H1 (cell line): ENCODE data around the gene FBLN5. TPM values are rescaled to one million over a fixed set of nuclear protein-coding genes. Genes with fewer than 3 reads are reported as not detected.

Experiments used
- CTCF ChIA-PET: fragments of 300-600 bp; sonication (Branson Sonifier 250); formaldehyde crosslinking; loops from one replicate; lab custom pipeline; 2021; ENCODE audit not compliant: partially characterized antibody; lab: Charles Lee
- POLR2A ChIA-PET: fragments of 300-600 bp; sonication (Branson Sonifier 250); formaldehyde crosslinking; loops from one replicate; lab custom pipeline; 2021; ENCODE audit warnings: inconsistent platforms; ENCODE audit not compliant: partially characterized antibody; lab: Charles Lee
- DNase-seq, 2 experiments: peaks; one replicate each; pipeline versions ENCODE4 v3.0.0 to v3.0.0-alpha.2; 2010 to 2022; ENCODE audit warnings: low spot score in 2 of 2, low read depth in 1 of 2, mixed read lengths in 1 of 2
- FAIRE-seq: peaks from 2 replicates; lab custom pipeline; 2011; peaks lifted over from hg19 to GRCh38; lab: Jason Lieb, UNC
- H2AFZ ChIP-seq: 2 replicates; pipeline ENCODE4 v1.8.1; 2012; ENCODE audit warnings: low read length, inconsistent platforms
- H2AK5ac ChIP-seq: 2 replicates; pipeline ENCODE4 v1.6.1; 2013; ENCODE audit warnings: low read depth, low read length
- H2BK120ac ChIP-seq: replicated peaks from 2 replicates; pipeline ENCODE3; 2013; ENCODE audit warnings: low read depth, low read length, inconsistent platforms
- H2BK12ac ChIP-seq: 2 replicates; pipeline ENCODE4 v1.6.1; 2013; ENCODE audit warnings: low read depth, low read length
- H2BK15ac ChIP-seq: 2 replicates; pipeline ENCODE4 v1.6.1; 2013; ENCODE audit warnings: low read length
- H2BK20ac ChIP-seq: 2 replicates; pipeline ENCODE4 v1.6.1; 2013; ENCODE audit warnings: low read length
- H2BK5ac ChIP-seq: 2 replicates; pipeline ENCODE4 v1.6.1; 2013; ENCODE audit warnings: low read depth, low read length
- H3K14ac ChIP-seq: 2 replicates; pipeline ENCODE4 v1.6.1; 2013; ENCODE audit warnings: inconsistent platforms; ENCODE audit not compliant: insufficient read length
- H3K18ac ChIP-seq: 2 replicates; pipeline ENCODE4 v1.6.1; 2013; ENCODE audit warnings: low read length; ENCODE audit errors: extremely low read depth
- H3K23ac ChIP-seq: 2 replicates; pipeline ENCODE4 v1.6.1; 2013; ENCODE audit warnings: inconsistent platforms; ENCODE audit not compliant: insufficient read length
- H3K23me2 ChIP-seq: 2 replicates; pipeline ENCODE4 v1.6.1; 2013; ENCODE audit warnings: low read depth, low read length
- H3K27ac ChIP-seq: 2 replicates; pipeline ENCODE4 v1.6.1; 2011; ENCODE audit warnings: low read depth, low read length, inconsistent platforms
- H3K27me3 ChIP-seq, 4 experiments: replicated peaks in 1 of 4; 1 replicate in 1 of 4; 2 replicates in 3 of 4; pipeline versions ENCODE4 v1.6.1 to v1.8.1; 2011 to 2013; ENCODE audit warnings: low read length in 3 of 4, mild to moderate bottlenecking in 3 of 4, inconsistent platforms in 2 of 4, mixed read lengths in 2 of 4, moderate library complexity in 1 of 4; ENCODE audit not compliant: control insufficient read depth in 3 of 4, insufficient read depth in 3 of 4; ENCODE audit errors: extremely low read depth in 1 of 4
- H3K36me3 ChIP-seq, 4 experiments: 2 replicates each; pipeline versions ENCODE4 v1.6.1 to v1.8.1; 2011 to 2013; ENCODE audit warnings: mild to moderate bottlenecking in 4 of 4, low read length in 3 of 4, moderate library complexity in 2 of 4, control low read depth in 1 of 4, inconsistent platforms in 1 of 4; ENCODE audit not compliant: insufficient read depth in 4 of 4, control insufficient read depth in 2 of 4
- H3K4ac ChIP-seq: replicated peaks from 2 replicates; pipeline ENCODE3; 2013; ENCODE audit warnings: low read length, low read depth, mixed read lengths, inconsistent platforms; ENCODE audit not compliant: insufficient read length
- H3K4me1 ChIP-seq, 4 experiments: replicated peaks in 1 of 4; 1 replicate in 1 of 4; 2 replicates in 3 of 4; pipeline versions ENCODE4 v1.6.1 to v1.8.1; 2011 to 2013; ENCODE audit warnings: low read length in 3 of 4, inconsistent platforms in 2 of 4, mixed read lengths in 1 of 4; ENCODE audit not compliant: insufficient read depth in 4 of 4, control insufficient read depth in 3 of 4
- H3K4me2 ChIP-seq, 2 experiments: 2 replicates each; pipeline versions ENCODE4 v1.6.1 to v1.8.1; 2011 to 2013; ENCODE audit warnings: low read depth in 2 of 2, low read length in 2 of 2, control low read depth in 1 of 2, inconsistent platforms in 1 of 2, mild to moderate bottlenecking in 1 of 2; ENCODE audit not compliant: insufficient read depth in 1 of 2
- H3K4me3 ChIP-seq, 4 experiments: fragments of 200-600, 300-600 bp in 1 of 4; sonication (generic), shearing (Covaris generic), sonication (Bioruptor Twin) in 1 of 4; 2 replicates each; pipeline versions ENCODE4 v1.5.1 to v1.8.1; 2011 to 2016; ENCODE audit warnings: low read length in 4 of 4, low read depth in 3 of 4, control low read depth in 2 of 4, inconsistent platforms in 2 of 4, mild to moderate bottlenecking in 2 of 4, mixed read lengths in 1 of 4, moderate library complexity in 1 of 4; ENCODE audit not compliant: insufficient read depth in 2 of 4; ENCODE audit errors: extremely low read depth in 1 of 4
- H3K56ac ChIP-seq: replicated peaks from 2 replicates; pipeline ENCODE3; 2013; ENCODE audit warnings: low read depth, mild to moderate bottlenecking, mixed read lengths, low read length, inconsistent platforms; ENCODE audit not compliant: insufficient read length
- H3K79me1 ChIP-seq: 2 replicates; pipeline ENCODE4 v1.6.1; 2013; ENCODE audit warnings: low read depth, low read length, control low read depth
- H3K79me2 ChIP-seq, 2 experiments: 2 replicates each; pipeline versions ENCODE4 v1.6.1 to v1.8.1; 2012 to 2013; ENCODE audit warnings: low read length in 2 of 2, mild to moderate bottlenecking in 2 of 2, inconsistent platforms in 1 of 2; ENCODE audit not compliant: insufficient read depth in 2 of 2, control insufficient read depth in 1 of 2
- H3K9ac ChIP-seq, 4 experiments: replicated peaks in 1 of 4; 1 replicate in 1 of 4; 2 replicates in 3 of 4; pipeline versions ENCODE4 v1.6.1 to v1.8.1; 2011 to 2013; ENCODE audit warnings: low read depth in 3 of 4, low read length in 3 of 4, control low read depth in 2 of 4, mild to moderate bottlenecking in 2 of 4, moderate library complexity in 2 of 4, inconsistent platforms in 1 of 4; ENCODE audit errors: extremely low read depth in 1 of 4
- H3K9me3 ChIP-seq, 2 experiments: 2 replicates each; pipeline versions ENCODE4 v1.6.1 to v1.8.1; 2012 to 2013; ENCODE audit warnings: mild to moderate bottlenecking in 2 of 2, moderate library complexity in 2 of 2, control low read depth in 1 of 2, inconsistent platforms in 1 of 2, low read depth in 1 of 2, low read length in 1 of 2, mixed read lengths in 1 of 2; ENCODE audit not compliant: insufficient read depth in 2 of 2
- H4K20me1 ChIP-seq, 2 experiments: replicated peaks in 1 of 2; 2 replicates each; pipeline versions ENCODE3 to v1.8.1; 2011 to 2013; ENCODE audit warnings: inconsistent platforms in 2 of 2, low read length in 2 of 2, mild to moderate bottlenecking in 1 of 2; ENCODE audit not compliant: insufficient read depth in 2 of 2, control insufficient read depth in 1 of 2
- H4K5ac ChIP-seq: 2 replicates; pipeline ENCODE4 v1.6.1; 2013; ENCODE audit warnings: low read length, low read depth, mixed read lengths, inconsistent platforms; ENCODE audit not compliant: insufficient read length
- H4K8ac ChIP-seq: 2 replicates; pipeline ENCODE4 v1.8.0; 2013; ENCODE audit warnings: mild to moderate bottlenecking, moderate library complexity, low read length, inconsistent platforms; ENCODE audit not compliant: insufficient read depth; ENCODE audit errors: extremely low read depth
- H4K91ac ChIP-seq: replicated peaks from 2 replicates; pipeline ENCODE3; 2013; ENCODE audit warnings: low read length, mixed read lengths, inconsistent platforms; ENCODE audit not compliant: insufficient read length
- BACH1 ChIP-seq: IDR thresholded peaks from 2 replicates; pipeline ENCODE4 v1.6.1; 2012; ENCODE audit warnings: low read length, improper control_type of control experiment
- CHD1 ChIP-seq: IDR thresholded peaks from 2 replicates; pipeline ENCODE4 v1.6.1; 2012; ENCODE audit warnings: low read depth, low read length, improper control_type of control experiment
- E2F6 ChIP-seq: IDR thresholded peaks from 2 replicates; pipeline ENCODE4 v1.6.1; 2012; ENCODE audit warnings: inconsistent platforms
- JUN ChIP-seq: IDR thresholded peaks from 2 replicates; pipeline ENCODE4 v1.6.1; 2011; ENCODE audit warnings: low read depth, mild to moderate bottlenecking, improper control_type of control experiment, low read length
- POLR2AphosphoS5 ChIP-seq: IDR thresholded peaks from 2 replicates; pipeline ENCODE4 v1.6.1; 2011; ENCODE audit warnings: low read depth, low read length
- SIX5 ChIP-seq: IDR thresholded peaks from 2 replicates; pipeline ENCODE4 v1.6.1; 2011; ENCODE audit warnings: mild to moderate bottlenecking, low read depth, low read length
- WGBS, 2 experiments: shearing (Covaris generic) in 1 of 2; methylation state at CpG; one replicate each; pipeline versions ENCODE4 v1.1.6 to v1.1.7; 2013 to 2015; ENCODE audit warnings: low lambda C conversion rate in 2 of 2, mixed read lengths in 2 of 2, inconsistent platforms in 1 of 2, low coverage in 1 of 2, missing lambda C conversion rate in 1 of 2; ENCODE audit not compliant: insufficient replicate concordance in 2 of 2, insufficient coverage in 1 of 2, insufficient read length in 1 of 2; ENCODE audit errors: extremely low coverage in 1 of 2, missing lambda C conversion rate in 1 of 2; 5-methylcytosine and 5-hydroxymethylcytosine counted together
- polyA plus RNA-seq, 7 experiments: library from polyadenylated mRNA; depleted of rRNA in 3 of 7; stranded (reverse) in 5 of 7; unstranded in 2 of 7; fragments of >200 nt in 5 of 7; fragments of 200-250 nt in 2 of 7; gene quantifications; 1 replicate in 5 of 7; 2 replicates in 1 of 7; 4 replicates in 1 of 7; pipeline versions ENCODE4 v1.2.1 to v1.2.3, GENCODE V29; 2011 to 2013; ENCODE audit warnings: missing spikeins in 2 of 7, mixed read lengths in 2 of 7
- total RNA-seq: library from RNA; stranded (reverse); fragmentation: NEBNext Ultra II Directional; extraction: Animal tissue kit (Norgen Biotek cat#: 25700); gene quantifications from 2 replicates; pipeline ENCODE4 v1.2.1, GENCODE V29; 2021

Gene FBLN5
- total and polyA plus RNA-seq, 2 of the 8 experiments (the other 6 are each of a cell fraction or from before 2014, with no cell fraction given): 0.88 to 3.5 TPM

- H4K5ac ChIP-seq: no peak overlapping the region
- H2AK5ac ChIP-seq: no peak overlapping the region
- no peak overlapping the region for H3K4me3 ChIP-seq
- DNase-seq (no peak), FAIRE-seq (no peak)
- no peak overlapping the region for H3K14ac ChIP-seq
- H3K56ac ChIP-seq: no peak overlapping the region
- no peak overlapping the region for H2BK12ac ChIP-seq
- H3K23ac ChIP-seq: no peak overlapping the region
- H2BK120ac ChIP-seq: no peak overlapping the region
- peaks cover 4 to 14% (median 9%) of the 10 kb centered on the region in 4 experiments; a peak in 6 of 7 replicates for H3K4me1 ChIP-seq
- no peaks in the 10 kb centered on the region for H3K79me2 ChIP-seq
- no peak for TF ChIP-seq JUN
- TF ChIP-seq POLR2AphosphoS5: no peak
- no peak for TF ChIP-seq BACH1
- TF ChIP-seq E2F6: no peak
- no peak for TF ChIP-seq SIX5
- TF ChIP-seq CHD1: no peak
- peak overlapping the region in 1 of 2 experiments; percentile 1; a peak in 1 of 4 replicates for H3K4me2 ChIP-seq
- H4K20me1 ChIP-seq: no peaks in the 10 kb centered on the region
- H3K23me2 ChIP-seq: no peaks in the 10 kb centered on the region
- no peaks in the 10 kb centered on the region for H3K27me3 ChIP-seq
- H3K27ac ChIP-seq: no peak overlapping the region
- no peaks in the 10 kb centered on the region for H3K36me3 ChIP-seq
- no peaks in the 10 kb centered on the region for H3K9me3 ChIP-seq
- ChIA-PET POLR2A (no interaction called here), CTCF (interaction anchor here (0.7 to 1.5 kb wide), 2 partner anchors 14 to 528 kb away, joined by 3 to 4 read pairs; no protein-coding TSS in a partner anchor)
- H4K91ac ChIP-seq: no peak overlapping the region
- 83% methylated on average over 2 of the region's 2 CpGs; no CpG with 5 or more reads in 1 of the 2 experiments for WGBS, 2 experiments
- H2BK20ac ChIP-seq: 0 out of 2 replicates have a peak overlapping the region, but pooled peaks have one; percentile 11
- peak overlapping the region; percentile 47; the same call in 1 of the 2 replicates for H2BK15ac ChIP-seq
- H2AFZ ChIP-seq: peak overlapping the region; percentile 85; the same call in 1 of the 2 replicates
- no peak overlapping the region for H2BK5ac ChIP-seq
- H4K8ac ChIP-seq: no peak overlapping the region
- no peaks in the 10 kb centered on the region for H3K79me1 ChIP-seq
- no peak overlapping the region for H3K4ac ChIP-seq
- H3K18ac ChIP-seq: no peak overlapping the region
- no peak overlapping the region for H3K9ac ChIP-seq
Measured at GRCh38 chr14:91854327-91854934, 93.1 kb downstream of the FBLN5 start.
